HCT116 (cell line): ENCODE data around the gene NOC3L. TPM values are rescaled to one million over a fixed set of nuclear protein-coding genes. Genes with fewer than 3 reads are reported as not detected.

Experiments used
- ATAC-seq: fragments of 200-7000 bp; cut with Tn5 transposase; 2 replicates; pipeline ENCODE4 v1.9.1; 2020; ENCODE audit warnings: mild to moderate bottlenecking, moderate library complexity
- BruUV-seq: library from RNA; stranded (reverse); fragments of 400-500 nt; replicated peaks from 2 replicates; lab custom pipeline; 2021; lab: Mats Ljungman, UMichigan
- CTCF ChIA-PET: fragments of 300-600 bp; sonication (Branson Sonifier 250); formaldehyde crosslinking; loops from one replicate; lab custom pipeline; 2021; ENCODE audit warnings: antibody characterized with exemption; lab: Charles Lee
- POLR2A ChIA-PET: fragments of 300-600, 350-600 bp; sonication (Branson Sonifier 250); formaldehyde crosslinking; loops from one replicate; lab custom pipeline; 2021; ENCODE audit warnings: antibody characterized with exemption; lab: Charles Lee
- RAD21 ChIA-PET, 2 experiments: fragments of 300-600 bp; sonication (Branson Sonifier 250); formaldehyde crosslinking; loops; one replicate each; lab custom pipeline; 2023; ENCODE audit warnings: low total read pairs in 2 of 2; ENCODE audit not compliant: uncharacterized antibody in 2 of 2, unreplicated experiment in 2 of 2, low non-redundant PET in 1 of 2; lab: Charles Lee
- DNase-seq: peaks from one replicate; pipeline ENCODE4 v3.0.0-alpha.2; 2010; ENCODE audit warnings: low read depth, low spot score
- H2AFZ ChIP-seq: fragments of 200-600 bp; shearing (Covaris generic), sonication (generic); 2 replicates; pipeline ENCODE4 v1.6.1; 2017; ENCODE audit warnings: low read depth, mixed run types, mixed read lengths, antibody characterized with exemption, low read length; ENCODE audit not compliant: poor library complexity, severe bottlenecking
- H3K27ac ChIP-seq: 2 replicates; pipeline ENCODE4 v1.5.1; 2012; ENCODE audit warnings: low read depth, low read length
- H3K27me3 ChIP-seq: fragments of 200-600 bp; sonication (generic); 2 replicates; pipeline ENCODE4 v1.6.1; 2016; ENCODE audit warnings: mixed run types, low read length, mixed read lengths; ENCODE audit not compliant: insufficient read depth
- H3K36me3 ChIP-seq, 2 experiments: fragments of 200-500 bp in 1 of 2; fragments of 200-600 bp in 1 of 2; sonication (Bioruptor generic) in 1 of 2; sonication (generic) in 1 of 2; 2 replicates each; pipeline versions ENCODE4 v1.5.1 to v1.6.1; 2014 to 2016; ENCODE audit warnings: low read length in 2 of 2, inconsistent platforms in 1 of 2, mixed read lengths in 1 of 2, mixed run types in 1 of 2; ENCODE audit not compliant: insufficient read depth in 2 of 2, control insufficient read depth in 1 of 2
- H3K4me1 ChIP-seq, 2 experiments: fragments of 200-600 bp in 1 of 2; sonication (generic) in 1 of 2; 2 replicates each; pipeline versions ENCODE4 v1.5.1 to v1.6.1; 2012 to 2017; ENCODE audit warnings: low read length in 2 of 2, inconsistent platforms in 1 of 2, mild to moderate bottlenecking in 1 of 2, mixed read lengths in 1 of 2, mixed run types in 1 of 2, moderate library complexity in 1 of 2; ENCODE audit not compliant: insufficient read depth in 2 of 2, control insufficient read depth in 1 of 2
- H3K4me2 ChIP-seq: fragments of 200-600 bp; sonication (generic); 2 replicates; pipeline ENCODE4 v1.6.1; 2017; ENCODE audit warnings: mixed run types, low read length, mixed read lengths
- H3K4me3 ChIP-seq, 2 experiments: fragments of 200-600 bp in 1 of 2; sonication (generic) in 1 of 2; replicated peaks in 1 of 2; 2 replicates each; pipeline ENCODE4 v1.5.1; 2011 to 2016; ENCODE audit warnings: low read length in 2 of 2, control low read depth in 1 of 2, low read depth in 1 of 2, mild to moderate bottlenecking in 1 of 2, mixed read lengths in 1 of 2, mixed run types in 1 of 2
- H3K79me2 ChIP-seq: fragments of 200-600 bp; sonication (generic); 2 replicates; pipeline ENCODE4 v1.6.1; 2017; ENCODE audit warnings: mild to moderate bottlenecking, mixed run types, low read length, moderate library complexity, mixed read lengths; ENCODE audit not compliant: insufficient read depth
- H3K9ac ChIP-seq: fragments of 200-600 bp; sonication (generic); 2 replicates; pipeline ENCODE4 v1.6.1; 2016; ENCODE audit warnings: low read length, mixed read lengths
- H3K9me2 ChIP-seq: fragments of 200-600 bp; sonication (generic), shearing (Covaris generic); 2 replicates; pipeline ENCODE4 v1.6.1; 2017; ENCODE audit warnings: mixed run types, mild to moderate bottlenecking, moderate library complexity; ENCODE audit not compliant: insufficient read depth
- H3K9me3 ChIP-seq, 2 experiments: fragments of 200-500 bp in 1 of 2; fragments of 200-600 bp in 1 of 2; sonication (Bioruptor generic) in 1 of 2; sonication (generic) in 1 of 2; 2 replicates each; pipeline ENCODE4 v1.6.1; 2014 to 2017; ENCODE audit warnings: low read length in 2 of 2, mixed read lengths in 2 of 2, inconsistent platforms in 1 of 2, low read depth in 1 of 2, mild to moderate bottlenecking in 1 of 2, mixed run types in 1 of 2, moderate library complexity in 1 of 2; ENCODE audit not compliant: control insufficient read depth in 1 of 2, insufficient read depth in 1 of 2
- H4K20me1 ChIP-seq: fragments of 200-600 bp; sonication (generic), shearing (Covaris generic); 2 replicates; pipeline ENCODE4 v1.6.1; 2017; ENCODE audit warnings: mixed run types, mild to moderate bottlenecking, moderate library complexity; ENCODE audit not compliant: insufficient read depth
- EGR1 ChIP-seq: IDR thresholded peaks from 2 replicates; pipeline ENCODE4 v1.6.1; 2012; ENCODE audit warnings: low read depth
- EZH2 ChIP-seq: fragments of 200-600 bp; sonication (generic); IDR thresholded peaks from 2 replicates; pipeline ENCODE4 v1.6.1; 2017; ENCODE audit warnings: antibody characterized with exemption, mixed run types
- JUND ChIP-seq: IDR thresholded peaks from 2 replicates; pipeline ENCODE4 v1.6.1; 2012
- POLR2A ChIP-seq: IDR thresholded peaks from 2 replicates; pipeline ENCODE4 v1.7.0; 2011; ENCODE audit warnings: borderline replicate concordance; ENCODE audit not compliant: insufficient read depth, insufficient read length; ENCODE audit errors: extremely low read depth
- RAD21 ChIP-seq: IDR thresholded peaks from 2 replicates; pipeline ENCODE4 v1.6.1; 2012; ENCODE audit warnings: low read depth, mild to moderate bottlenecking
- SIN3A ChIP-seq: IDR thresholded peaks from 2 replicates; pipeline ENCODE4 v1.6.1; 2012; ENCODE audit warnings: low read depth
- SP1 ChIP-seq: IDR thresholded peaks from 2 replicates; pipeline ENCODE4 v1.6.1; 2012; ENCODE audit warnings: low read depth
- ZFX ChIP-seq: fragments of 450-650 bp; IDR thresholded peaks from 2 replicates; pipeline ENCODE4 v1.6.1; 2017
- intact Hi-C: fragments of 100-400 bp; cut with micrococcal nuclease; formaldehyde crosslinking; loops from 2 replicates; pipeline ENCODE4 v1.10.0; 2022
- total RNA-seq: library from RNA; stranded (reverse); gene quantifications from one replicate; pipeline ENCODE4 v1.2.1, GENCODE V29; 2021; ENCODE audit not compliant: unreplicated experiment
- TF ChIP-seq, protein P1 (sequence below): IDR thresholded peaks from 2 replicates; pipeline ENCODE4 v1.6.1; 2012
- TF ChIP-seq, protein P2 (sequence below): IDR thresholded peaks from 2 replicates; pipeline ENCODE4 v1.6.1; 2011; ENCODE audit warnings: mild to moderate bottlenecking, low read length, moderate library complexity; ENCODE audit not compliant: insufficient replicate concordance; ENCODE audit errors: extremely low read depth

NOC3L gene
- total RNA-seq, 1 experiment from 2014 or later = 45.5 TPM

DNA sequence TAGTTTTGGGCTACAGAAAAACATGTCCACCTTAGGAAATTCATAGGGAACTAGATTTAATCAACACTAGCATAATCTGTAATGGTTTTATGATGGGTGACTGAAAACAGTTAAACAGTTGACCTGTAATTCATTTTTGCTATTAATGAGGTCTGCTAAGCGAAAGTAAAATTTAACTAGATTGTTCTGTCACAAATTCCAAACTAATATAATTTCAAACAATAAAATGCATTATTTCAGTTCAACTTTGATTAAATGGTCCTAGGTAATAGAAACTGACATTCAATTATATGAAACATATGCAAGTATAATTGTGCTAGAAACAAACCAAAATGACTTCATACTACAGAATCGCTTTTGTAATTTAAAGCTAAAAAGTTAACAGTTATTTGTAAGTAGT, 6.9 kb downstream of the NOC3L start:
- Histone ChIP-seq H3K9me2 (no peaks in the 10 kb centered on the region), H3K79me2 (peaks cover 93% of the 10 kb centered on the region), H3K27ac (no peak overlapping the region), H3K9ac (no peak overlapping the region)
- no peak for DNase-seq
- RAD21 ChIA-PET = no interaction called here
- TF ChIP-seq, protein P1, sequence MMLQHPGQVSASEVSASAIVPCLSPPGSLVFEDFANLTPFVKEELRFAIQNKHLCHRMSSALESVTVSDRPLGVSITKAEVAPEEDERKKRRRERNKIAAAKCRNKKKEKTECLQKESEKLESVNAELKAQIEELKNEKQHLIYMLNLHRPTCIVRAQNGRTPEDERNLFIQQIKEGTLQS = no peak
- TF ChIP-seq ZFX (no peak), EZH2 (no peak), JUND (no peak), SP1 (no peak), POLR2A (no peak), EGR1 (no peak), SIN3A (no peak), RAD21 (no peak)
- TF ChIP-seq, protein P2, sequence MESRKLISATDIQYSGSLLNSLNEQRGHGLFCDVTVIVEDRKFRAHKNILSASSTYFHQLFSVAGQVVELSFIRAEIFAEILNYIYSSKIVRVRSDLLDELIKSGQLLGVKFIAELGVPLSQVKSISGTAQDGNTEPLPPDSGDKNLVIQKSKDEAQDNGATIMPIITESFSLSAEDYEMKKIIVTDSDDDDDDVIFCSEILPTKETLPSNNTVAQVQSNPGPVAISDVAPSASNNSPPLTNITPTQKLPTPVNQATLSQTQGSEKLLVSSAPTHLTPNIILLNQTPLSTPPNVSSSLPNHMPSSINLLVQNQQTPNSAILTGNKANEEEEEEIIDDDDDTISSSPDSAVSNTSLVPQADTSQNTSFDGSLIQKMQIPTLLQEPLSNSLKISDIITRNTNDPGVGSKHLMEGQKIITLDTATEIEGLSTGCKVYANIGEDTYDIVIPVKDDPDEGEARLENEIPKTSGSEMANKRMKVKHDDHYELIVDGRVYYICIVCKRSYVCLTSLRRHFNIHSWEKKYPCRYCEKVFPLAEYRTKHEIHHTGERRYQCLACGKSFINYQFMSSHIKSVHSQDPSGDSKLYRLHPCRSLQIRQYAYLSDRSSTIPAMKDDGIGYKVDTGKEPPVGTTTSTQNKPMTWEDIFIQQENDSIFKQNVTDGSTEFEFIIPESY = no peak
- TF ChIP-seq, all 23 proteins: peak for 0
- CTCF ChIA-PET = interaction anchor here (0.7 kb wide), 1 partner anchor 88 kb away, joined by 3 read pairs; no protein-coding TSS in a partner anchor
- Histone ChIP-seq H3K27me3 (no peaks in the 10 kb centered on the region), H3K4me1 (peaks cover 8 to 18% of the 10 kb centered on the region in 2 experiments), H3K4me3 (no peak overlapping the region), H2AFZ (no peak overlapping the region), H3K36me3 (peaks cover 53 to 76% of the 10 kb centered on the region in 2 experiments), H4K20me1 (0 out of 2 replicates have a peak, but pooled peaks cover 5% of the 10 kb centered on the region), H3K9me3 (no peaks in the 10 kb centered on the region), H3K4me2 (no peak overlapping the region)
- ATAC-seq = no peak
- intact Hi-C loops = no loop called here
- POLR2A ChIA-PET = no interaction called here
- BruUV-seq = no TSS peak
